ENCODE results near the gene AGBL1. TPM values are rescaled to one million over a fixed set of nuclear protein-coding genes. Genes with fewer than 3 reads are reported as not detected.

Gene AGBL1
- polyA plus RNA-seq, 1 experiment = not detected

DNA sequence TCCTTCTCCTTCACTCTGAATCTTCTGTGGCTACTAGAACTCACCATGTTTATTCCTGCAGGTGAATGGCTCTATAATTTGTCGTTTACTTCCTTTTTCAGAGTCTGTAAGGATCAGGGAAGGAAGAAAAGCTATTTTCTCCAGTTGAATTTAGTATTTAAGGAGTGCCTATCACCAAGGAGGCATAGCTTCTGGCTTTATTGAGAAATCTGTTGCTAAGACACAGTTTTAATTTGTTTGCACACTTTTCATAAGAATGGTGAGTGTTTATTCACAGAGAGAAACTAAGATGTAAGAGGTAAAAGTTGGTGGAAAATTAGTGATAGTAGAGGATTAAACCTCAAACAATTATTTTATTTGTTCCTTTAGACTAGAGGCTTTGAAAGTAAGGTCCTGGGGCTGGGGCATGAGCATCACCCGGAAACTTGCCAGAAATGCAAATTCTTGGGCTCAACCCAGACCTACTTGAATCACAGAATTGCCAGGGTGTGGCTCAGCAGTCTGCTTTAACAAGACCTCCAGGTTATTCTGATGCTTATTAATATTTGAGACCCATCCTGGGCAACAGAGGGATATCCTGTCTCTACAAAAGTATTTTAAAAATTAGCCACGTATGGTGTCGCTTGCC lies 461.3 kb downstream of the AGBL1 start:
- Histone ChIP-seq H3K4me3 (ENCODE audit: low read depth, low read length) (no peak overlapping the region), H3K36me3 (ENCODE audit: control insufficient read depth, insufficient read depth, low read length) (no peaks in the 10 kb centered on the region), H3K27me3 (ENCODE audit: control insufficient read depth, insufficient read depth, low read length) (no peaks in the 10 kb centered on the region)
- TF ChIP-seq, protein P1, sequence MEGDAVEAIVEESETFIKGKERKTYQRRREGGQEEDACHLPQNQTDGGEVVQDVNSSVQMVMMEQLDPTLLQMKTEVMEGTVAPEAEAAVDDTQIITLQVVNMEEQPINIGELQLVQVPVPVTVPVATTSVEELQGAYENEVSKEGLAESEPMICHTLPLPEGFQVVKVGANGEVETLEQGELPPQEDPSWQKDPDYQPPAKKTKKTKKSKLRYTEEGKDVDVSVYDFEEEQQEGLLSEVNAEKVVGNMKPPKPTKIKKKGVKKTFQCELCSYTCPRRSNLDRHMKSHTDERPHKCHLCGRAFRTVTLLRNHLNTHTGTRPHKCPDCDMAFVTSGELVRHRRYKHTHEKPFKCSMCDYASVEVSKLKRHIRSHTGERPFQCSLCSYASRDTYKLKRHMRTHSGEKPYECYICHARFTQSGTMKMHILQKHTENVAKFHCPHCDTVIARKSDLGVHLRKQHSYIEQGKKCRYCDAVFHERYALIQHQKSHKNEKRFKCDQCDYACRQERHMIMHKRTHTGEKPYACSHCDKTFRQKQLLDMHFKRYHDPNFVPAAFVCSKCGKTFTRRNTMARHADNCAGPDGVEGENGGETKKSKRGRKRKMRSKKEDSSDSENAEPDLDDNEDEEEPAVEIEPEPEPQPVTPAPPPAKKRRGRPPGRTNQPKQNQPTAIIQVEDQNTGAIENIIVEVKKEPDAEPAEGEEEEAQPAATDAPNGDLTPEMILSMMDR (IDR thresholded peaks at IDR 0.05; ENCODE audit: insufficient read depth, low read depth, low read length) = no peak
- ChIA-PET POLR2A (no interaction called here), CTCF (no interaction called here)
- DNase-seq (ENCODE audit: low read depth) = no peak

DNA sequence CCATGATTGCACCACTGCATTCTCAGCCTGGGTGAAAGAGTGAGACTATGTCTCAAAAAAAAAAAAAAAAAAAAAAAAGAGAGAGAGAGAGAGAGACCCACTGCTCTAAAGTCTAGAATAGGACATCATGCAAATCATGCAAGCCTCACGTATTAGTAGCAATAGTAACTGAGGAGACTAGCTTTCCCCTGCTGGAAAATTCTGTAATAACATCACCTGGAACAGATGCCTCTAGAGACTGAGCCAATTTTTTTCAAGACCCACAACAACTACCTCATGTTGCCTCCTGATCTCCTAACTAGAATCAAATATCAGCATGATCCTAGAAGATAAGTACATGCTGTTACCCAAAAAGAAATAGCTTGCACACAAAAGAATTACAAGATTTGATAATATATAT lies 461.9 kb downstream of the AGBL1 start:
- DNase-seq (ENCODE audit: low read depth) = no peak
- Histone ChIP-seq H3K36me3 (ENCODE audit: control insufficient read depth, insufficient read depth, low read length) (no peaks in the 10 kb centered on the region), H3K4me3 (ENCODE audit: low read depth, low read length) (no peak overlapping the region), H3K27me3 (ENCODE audit: control insufficient read depth, insufficient read depth, low read length) (no peaks in the 10 kb centered on the region)
- TF ChIP-seq, protein P1 (IDR thresholded peaks at IDR 0.05; ENCODE audit: insufficient read depth, low read depth, low read length) = no peak
- CTCF ChIA-PET = no interaction called here
- POLR2A ChIA-PET = no interaction called here

DNA sequence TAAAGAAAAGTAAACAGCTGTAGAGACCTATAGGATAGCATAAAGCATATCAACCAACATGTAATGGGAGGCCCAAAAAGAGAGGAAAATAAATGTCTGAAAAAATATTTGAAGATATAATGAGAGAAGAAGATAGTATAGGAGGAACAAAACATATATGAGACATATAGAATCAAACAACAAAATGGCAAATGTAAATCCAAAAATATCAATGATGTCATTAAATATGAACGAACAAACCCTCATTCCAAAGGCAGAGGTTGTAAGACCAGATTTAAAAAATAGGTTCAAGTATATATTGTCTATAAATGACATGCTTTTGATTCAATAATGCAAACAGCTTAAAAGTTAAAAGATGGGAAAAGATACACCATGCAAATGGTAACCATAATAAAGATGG lies 470.4 kb downstream of the AGBL1 start:
- TF ChIP-seq, protein P1 (IDR thresholded peaks at IDR 0.05; ENCODE audit: insufficient read depth, low read depth, low read length) = no peak
- H3K36me3 ChIP-seq (ENCODE audit: control insufficient read depth, insufficient read depth, low read length) = no peaks in the 10 kb centered on the region
- H3K4me3 ChIP-seq (ENCODE audit: low read depth, low read length) = no peak overlapping the region
- CTCF ChIA-PET = no interaction called here
- POLR2A ChIA-PET = no interaction called here
- no peaks in the 10 kb centered on the region for H3K27me3 ChIP-seq (ENCODE audit: control insufficient read depth, insufficient read depth, low read length)
- DNase-seq (ENCODE audit: low read depth) = no peak

DNA sequence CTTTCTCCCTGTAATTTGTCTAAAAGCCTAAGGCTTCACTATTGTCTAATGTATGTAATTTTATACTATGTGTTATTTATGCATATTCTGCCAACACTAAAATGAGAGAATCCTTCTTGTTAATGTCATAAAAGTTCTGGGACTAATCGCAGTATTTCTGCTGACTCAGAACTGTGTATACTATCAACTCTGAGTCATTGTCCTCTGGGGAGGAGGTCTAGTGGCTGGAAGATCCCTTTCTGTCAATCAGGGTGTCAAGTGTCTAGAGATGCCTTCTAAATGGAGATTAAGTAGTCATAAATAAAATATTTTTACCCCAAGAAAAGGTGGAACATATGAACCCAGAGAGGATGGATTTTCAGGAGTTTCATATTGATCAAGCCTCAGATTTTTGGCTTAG lies 473.4 kb downstream of the AGBL1 start:
- DNase-seq (ENCODE audit: low read depth) = no peak
- Histone ChIP-seq H3K4me3 (ENCODE audit: low read depth, low read length) (no peak overlapping the region), H3K36me3 (ENCODE audit: control insufficient read depth, insufficient read depth, low read length) (no peaks in the 10 kb centered on the region), H3K27me3 (ENCODE audit: control insufficient read depth, insufficient read depth, low read length) (no peaks in the 10 kb centered on the region)
- ChIA-PET POLR2A (no interaction called here), CTCF (no interaction called here)
- TF ChIP-seq, protein P1 (IDR thresholded peaks at IDR 0.05; ENCODE audit: insufficient read depth, low read depth, low read length) = no peak

DNA sequence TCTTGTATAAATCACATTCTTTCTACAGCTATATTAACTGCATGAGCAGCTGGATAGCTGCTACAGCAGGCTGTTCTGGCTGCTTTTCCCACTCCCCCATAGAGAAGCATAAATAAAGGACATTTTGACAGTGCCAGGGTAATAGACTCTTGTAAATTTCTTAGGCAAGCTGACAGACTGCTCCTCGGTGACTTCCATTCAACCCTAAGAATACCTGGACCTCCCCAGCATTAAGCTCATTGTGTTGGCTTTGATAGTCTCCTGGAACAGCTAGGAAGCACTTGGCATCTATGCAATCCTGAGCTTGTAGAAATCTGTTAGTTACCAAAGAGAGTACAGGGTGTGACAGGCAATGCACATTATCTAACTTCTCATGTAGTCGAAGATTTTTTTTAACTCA lies 475.4 kb downstream of the AGBL1 start:
- Histone ChIP-seq H3K36me3 (ENCODE audit: control insufficient read depth, insufficient read depth, low read length) (no peaks in the 10 kb centered on the region), H3K4me3 (ENCODE audit: low read depth, low read length) (no peak overlapping the region), H3K27me3 (ENCODE audit: control insufficient read depth, insufficient read depth, low read length) (no peaks in the 10 kb centered on the region)
- DNase-seq (ENCODE audit: low read depth) = no peak
- TF ChIP-seq, protein P1 (IDR thresholded peaks at IDR 0.05; ENCODE audit: insufficient read depth, low read depth, low read length) = no peak
- ChIA-PET CTCF (no interaction called here), POLR2A (no interaction called here)

Measured in BJ (cell line).